Ramos (cell line): Measurements from ENCODE around the gene DNAH7.
"Not testable (repeated sequence)": the region's sequence is repeated elsewhere in the genome, so short reads cannot be mapped to it uniquely, and the experiment has no call there.

Source experiments
- in situ Hi-C: fragments of 300-500 bp; cut with MboI; formaldehyde crosslinking; loops from one replicate; pipeline ENCODE4 v1.14.3; 2022; ENCODE audit warnings: low sequenced_read_pairs; ENCODE audit not compliant: unreplicated experiment

The DNAH7 gene

DNA sequence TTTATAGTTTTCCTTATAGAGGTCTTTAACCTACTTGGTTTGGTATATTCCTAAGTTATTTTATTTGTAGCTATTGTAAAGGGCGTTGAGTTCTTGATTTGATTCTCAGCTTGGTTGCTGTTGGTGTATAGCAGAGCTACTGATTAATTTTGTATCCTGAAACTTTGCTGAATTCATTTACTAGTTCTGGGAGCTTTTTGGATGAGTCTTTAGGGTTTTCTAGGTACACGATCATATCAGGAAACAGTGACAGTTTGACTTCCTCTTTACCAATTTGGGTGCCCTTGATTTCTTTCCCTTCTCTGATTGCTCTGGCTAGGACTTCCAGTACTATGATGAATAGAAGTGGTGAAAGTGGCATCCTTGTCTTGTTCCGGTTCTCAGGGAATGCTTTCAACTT is 376.1 kb downstream of the DNAH7 start:
- in situ Hi-C loops: not testable (repeated sequence)
